Stomach (tissue), 9 donors: ENCODE results near the gene MYL7. TPM values are rescaled to one million over a fixed set of nuclear protein-coding genes. Genes with fewer than 3 reads are reported as not detected.

ENCODE experiments used
- DNase-seq, 2 donors: peaks; one replicate each; pipeline versions ENCODE4 v3.0.0 to v3.0.0-alpha.2; 2013 to 2019
- H3K27ac ChIP-seq, 5 donors: fragments of 200-600 bp in 4 of 5; sonication (generic) in 4 of 5; one replicate each; pipeline ENCODE4 v1.5.1; 2013 to 2019; ENCODE audit warnings: mild to moderate bottlenecking in 1 of 5, moderate library complexity in 1 of 5
- H3K27me3 ChIP-seq, 3 donors: fragments of 200-600 bp; sonication (generic); one replicate each; pipeline ENCODE4 v1.5.1; 2017 to 2019; ENCODE audit warnings: mixed run types in 1 of 3
- H3K36me3 ChIP-seq, 4 donors: fragments of 200-600 bp; sonication (generic); 1 replicate in 3 of 4; 2 replicates in 1 of 4; pipeline ENCODE4 v1.5.1; 2016 to 2019
- H3K4me1 ChIP-seq, 4 donors: fragments of 200-600 bp; sonication (generic); one replicate each; pipeline ENCODE4 v1.5.1; 2016 to 2019
- H3K4me3 ChIP-seq, 4 donors: fragments of 200-600 bp; sonication (generic) in 3 of 4; one replicate each; pipeline ENCODE4 v1.5.1; 2016 to 2019; ENCODE audit warnings: mild to moderate bottlenecking in 1 of 4
- H3K9me3 ChIP-seq, 4 donors: fragments of 200-600 bp; sonication (generic); one replicate each; pipeline ENCODE4 v1.5.1; 2016 to 2019
- CTCF ChIP-seq, 7 experiments: fragments of 450-650 bp in 4 of 7; fragments of 200-600 bp in 3 of 7; sonication (generic) in 3 of 7; IDR thresholded peaks; one replicate each; pipeline ENCODE4 v1.5.1; 2016 to 2019; ENCODE audit warnings: antibody characterized with exemption in 7 of 7, control low read depth in 2 of 7, mild to moderate bottlenecking in 1 of 7
- EP300 ChIP-seq: sonication (generic); formaldehyde crosslinking; IDR thresholded peaks from one replicate; pipeline ENCODE4 v1.6.1; 2017; ENCODE audit warnings: antibody characterized with exemption
- POLR2A ChIP-seq, 4 donors: fragments of 450-650 bp; IDR thresholded peaks; one replicate each; pipeline ENCODE4 v1.6.1; 2016; ENCODE audit warnings: antibody characterized with exemption in 4 of 4, control low read depth in 2 of 4, mild to moderate bottlenecking in 1 of 4, moderate library complexity in 1 of 4
- POLR2AphosphoS5 ChIP-seq, 3 donors: sonication (generic); formaldehyde crosslinking; IDR thresholded peaks; one replicate each; pipeline ENCODE4 v1.6.1; 2016; ENCODE audit warnings: antibody characterized with exemption in 3 of 3
- WGBS, 5 donors: extraction: QIAGEN DNeasy Blood & Tissue Kit in 3 of 5; methylation state at CpG; one replicate each; pipeline versions ENCODE4 v1.1.5 to v1.1.7; 2013 to 2018; 5-methylcytosine and 5-hydroxymethylcytosine counted together
- intact Hi-C: fragments of 100-400 bp; cut with DNase I; formaldehyde crosslinking; loops from one replicate; pipeline ENCODE4 v1.15.1; 2023; ENCODE audit warnings: low total_unique reads
- polyA plus RNA-seq, 3 donors: library from polyadenylated mRNA; stranded (reverse); fragments of 200-250 nt; gene quantifications; one replicate each; pipeline ENCODE4 v1.2.3, GENCODE V29; 2013
- total RNA-seq, 5 donors: library from RNA; depleted of rRNA; stranded (reverse); fragments of >200 nt; gene quantifications; one replicate each; pipeline versions ENCODE4 v1.1.0 to v1.2.3, GENCODE V29; 2014 to 2016
- donor health status: healthy with polysubstance abuse.
- donor health status: Bipolar disorder and iron deficiency.
- donor health status: healthy.

MYL7 gene
- total and polyA plus RNA-seq, 8 donors, result 2.2 TPM; not detected in 7

GRCh38 chr7:44101966-44102845 is 38.9 kb downstream of the MYL7 start:
- H3K4me1 ChIP-seq, result peaks cover 5 to 44% (median 28%) of the 10 kb centered on the region in 4 donors
- WGBS, 5 donors, result 80 to 87% (median 83%) methylated on average over 10 to 14 of the region's 14 CpGs
- intact Hi-C loops, result no loop called here
- peak overlapping the region in 4 of 5 donors; percentile 84 to 93 (median 90) for H3K27ac ChIP-seq
- no peak overlapping the region for H3K4me3 ChIP-seq
- peaks cover 0 to 41% (median 28%) of the 10 kb centered on the region in 3 donors for H3K27me3 ChIP-seq
- TF ChIP-seq EP300, result no peak
- TF ChIP-seq POLR2AphosphoS5 (IDR thresholded peaks at IDR 0.05), result peak in 1 of 3 donors; percentile 58
- DNase-seq, result no peak
- no peaks in the 10 kb centered on the region for H3K9me3 ChIP-seq
- H3K36me3 ChIP-seq, result peaks cover 0 to 7% (median 3%) of the 10 kb centered on the region in 4 donors

GRCh38 chr7:44101303-44101965 is 39.7 kb downstream of the MYL7 start:
- TF ChIP-seq POLR2AphosphoS5 (IDR thresholded peaks at IDR 0.05) (no peak), CTCF (IDR thresholded peaks at IDR 0.05) (no peak), POLR2A (IDR thresholded peaks at IDR 0.05) (no peak), EP300 (no peak)
- WGBS, 5 donors, result 75 to 94% (median 83%) methylated on average over 2 to 3 of the region's 3 CpGs

GRCh38 chr7:44100458-44101302 is 40.5 kb downstream of the MYL7 start:
- H3K27me3 ChIP-seq, result peaks cover 0 to 30% (median 28%) of the 10 kb centered on the region in 3 donors
- no peaks in the 10 kb centered on the region for H3K9me3 ChIP-seq
- peak overlapping the region; percentile 19 to 93 (median 88) for H3K27ac ChIP-seq
- WGBS, 5 donors, result 50 to 70% (median 51%) methylated on average over 9 to 10 of the region's 10 CpGs
- peaks cover under 1 to 29% (median 18%) of the 10 kb centered on the region in 4 donors for H3K4me1 ChIP-seq
- H3K4me3 ChIP-seq, result no peak overlapping the region
- TF ChIP-seq EP300 (no peak), CTCF (IDR thresholded peaks at IDR 0.05) (no peak), POLR2A (IDR thresholded peaks at IDR 0.05) (no peak), POLR2AphosphoS5 (IDR thresholded peaks at IDR 0.05) (no peak)
- intact Hi-C loops, result no loop called here
- H3K36me3 ChIP-seq, result no peaks in the 10 kb centered on the region
- DNase-seq, result peak in 1 of 2 donors; percentile 57

More at GRCh38 chr7:44101303-44101965, 39.7 kb downstream of the MYL7 start:
- Histone ChIP-seq H3K9me3 (no peaks in the 10 kb centered on the region), H3K4me1 (peaks cover 5 to 36% (median 22%) of the 10 kb centered on the region in 4 donors), H3K27me3 (peaks cover 0 to 38% (median 28%) of the 10 kb centered on the region in 3 donors), H3K27ac (peak overlapping the region in 4 of 5 donors; percentile 84 to 93 (median 90)), H3K4me3 (no peak overlapping the region), H3K36me3 (no peaks in the 10 kb centered on the region)
- intact Hi-C loops, result no loop called here
- no peak for DNase-seq

- Histone ChIP-seq H3K9me3 (no peaks in the 10 kb centered on the region), H3K36me3 (no peaks in the 10 kb centered on the region), H3K4me1 (peaks cover 0 to 28% (median 11%) of the 10 kb centered on the region in 4 donors), H3K27me3 (peaks cover 0 to 20% (median 18%) of the 10 kb centered on the region in 3 donors), H3K4me3 (no peak overlapping the region), H3K27ac (peak overlapping the region in 1 of 5 donors; percentile 93)
- DNase-seq, result no peak
- intact Hi-C loops, result no loop called here
- no peak for TF ChIP-seq CTCF (IDR thresholded peaks at IDR 0.05)
- no peak for TF ChIP-seq POLR2A (IDR thresholded peaks at IDR 0.05)
- TF ChIP-seq EP300, result no peak
- no peak for TF ChIP-seq POLR2AphosphoS5 (IDR thresholded peaks at IDR 0.05)
- 60 to 72% (median 69%) methylated on average over 4 of the region's 4 CpGs for WGBS, 5 donors
These were observed 41.5 kb downstream of the MYL7 start for GRCh38 chr7:44099669-44100068.
